Measurements from ENCODE around the gene NAALADL2.
A peak's percentile ranks its signal among the peaks of the same experiment; 100 is the strongest.
"Not testable (repeated sequence)": the region's sequence is repeated elsewhere in the genome, so short reads cannot be mapped to it uniquely, and the experiment has no call there.

The NAALADL2 gene

DNA sequence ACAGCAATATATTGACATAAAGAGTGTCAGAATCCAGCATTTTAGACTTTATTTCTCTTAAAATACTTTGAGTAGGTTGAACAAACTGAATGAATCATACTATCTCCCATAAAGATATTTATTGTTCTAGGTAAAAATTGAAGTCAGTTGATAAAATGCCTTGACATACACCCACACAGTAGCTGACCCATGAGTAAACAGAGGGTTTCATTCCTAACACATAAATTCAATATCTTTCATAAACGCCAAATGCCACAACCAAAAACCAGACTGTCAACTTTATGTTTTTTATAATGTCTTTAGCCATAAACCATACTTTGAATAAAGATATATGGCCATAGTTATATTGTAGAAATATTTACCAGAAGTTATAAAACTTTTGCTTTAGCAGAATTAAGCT is 742.4 kb downstream of the NAALADL2 start:
- no peak for DNase-seq (ENCODE audit: low read depth)

- no peak for DNase-seq (ENCODE audit: low read depth)
These were observed 746.7 kb downstream of the NAALADL2 start for GRCh38 chr3:175605851-175606250.

GRCh38 chr3:175606650-175607318 is 747.6 kb downstream of the NAALADL2 start:
- no peak for DNase-seq (ENCODE audit: low read depth)

DNA sequence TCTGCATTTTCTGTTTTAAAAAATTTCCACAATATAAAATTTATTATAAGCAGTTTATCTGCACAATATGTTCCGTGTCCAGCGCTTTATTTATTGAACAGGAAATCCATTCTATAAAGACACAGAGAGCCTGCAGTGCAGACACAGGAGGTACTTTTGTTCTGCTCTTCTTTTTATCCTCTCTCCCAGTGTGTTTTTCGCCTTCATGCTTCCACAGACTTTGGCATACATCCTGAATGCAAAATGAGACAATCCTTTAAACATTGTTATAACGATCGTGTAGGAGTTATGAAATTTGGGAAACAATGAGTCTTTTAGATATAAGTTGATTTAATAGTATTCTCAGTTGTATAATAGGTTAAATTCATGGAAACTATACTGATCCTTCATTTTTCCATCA is 749.2 kb downstream of the NAALADL2 start:
- no peak for DNase-seq (ENCODE audit: low read depth)

GRCh38 chr3:175608911-175609310 is 749.8 kb downstream of the NAALADL2 start:
- no peak for DNase-seq (ENCODE audit: low read depth)

DNA sequence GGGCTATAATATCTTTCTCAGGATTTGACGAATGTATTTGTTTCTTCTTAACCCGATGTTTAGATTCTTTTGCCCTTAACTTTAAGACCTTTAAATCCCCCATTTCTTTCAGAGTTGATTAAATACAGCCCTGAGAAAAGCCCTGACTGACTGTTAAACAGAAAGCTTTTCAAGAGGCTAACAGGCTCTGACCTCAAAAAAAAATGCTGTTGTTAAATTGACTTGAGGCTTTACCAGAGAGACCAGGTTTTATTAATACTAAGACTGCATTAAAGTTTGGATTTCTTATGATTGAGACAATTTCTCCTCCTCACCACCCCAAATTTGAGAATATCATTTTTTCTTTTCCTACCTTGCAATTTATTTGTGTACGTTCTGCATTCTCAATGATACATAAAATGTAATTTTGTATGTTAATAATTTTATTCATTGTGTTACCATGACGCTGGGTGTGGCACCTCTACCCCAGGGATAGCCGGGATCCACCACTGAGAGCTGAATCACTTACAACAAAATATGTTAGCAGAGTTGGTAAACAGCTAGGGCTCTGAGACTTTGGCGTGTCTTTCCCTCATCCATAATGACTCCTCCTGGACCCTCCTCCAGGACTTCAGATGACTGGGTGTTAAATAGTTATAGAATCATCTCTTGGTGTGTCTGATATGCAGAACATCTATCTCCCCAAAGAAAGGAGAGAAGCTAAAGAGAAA is 753.5 kb downstream of the NAALADL2 start:
- DNase-seq (ENCODE audit: low read depth), result peak; percentile 6

- not testable (repeated sequence) for DNase-seq (ENCODE audit: low read depth)
These were observed 755.0 kb downstream of the NAALADL2 start for GRCh38 chr3:175614107-175614506.

- DNase-seq (ENCODE audit: low read depth), result no peak
These were observed 758.1 kb downstream of the NAALADL2 start for GRCh38 chr3:175617247-175617646.

GRCh38 chr3:175619369-175619768 is 760.2 kb downstream of the NAALADL2 start:
- no peak for DNase-seq (ENCODE audit: low read depth)

DNA sequence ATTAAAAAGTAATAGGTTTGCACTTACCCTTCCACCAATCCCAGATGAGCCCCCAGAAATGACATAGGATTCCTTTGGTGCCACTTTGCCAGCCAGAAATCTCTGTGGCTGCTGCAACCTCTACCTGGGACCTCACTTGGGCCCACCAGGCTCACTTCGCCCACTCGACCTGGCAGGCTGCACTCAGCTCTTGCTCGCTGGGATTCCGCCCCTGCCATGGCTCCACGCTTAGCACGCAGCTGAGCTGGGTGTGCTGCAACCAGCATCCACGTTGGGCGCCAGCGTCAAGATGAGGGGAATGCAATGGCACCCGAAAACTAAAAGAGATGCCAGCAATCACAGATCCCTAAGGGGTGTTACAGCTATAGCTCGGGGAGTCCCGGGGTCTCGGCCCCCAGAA is 761.0 kb downstream of the NAALADL2 start:
- no peak for DNase-seq (ENCODE audit: low read depth)

GRCh38 chr3:175620532-175620931 is 761.4 kb downstream of the NAALADL2 start:
- DNase-seq (ENCODE audit: low read depth), result no peak

- DNase-seq (ENCODE audit: low read depth), result no peak
These were observed 781.8 kb downstream of the NAALADL2 start for GRCh38 chr3:175640958-175641357.

DNA sequence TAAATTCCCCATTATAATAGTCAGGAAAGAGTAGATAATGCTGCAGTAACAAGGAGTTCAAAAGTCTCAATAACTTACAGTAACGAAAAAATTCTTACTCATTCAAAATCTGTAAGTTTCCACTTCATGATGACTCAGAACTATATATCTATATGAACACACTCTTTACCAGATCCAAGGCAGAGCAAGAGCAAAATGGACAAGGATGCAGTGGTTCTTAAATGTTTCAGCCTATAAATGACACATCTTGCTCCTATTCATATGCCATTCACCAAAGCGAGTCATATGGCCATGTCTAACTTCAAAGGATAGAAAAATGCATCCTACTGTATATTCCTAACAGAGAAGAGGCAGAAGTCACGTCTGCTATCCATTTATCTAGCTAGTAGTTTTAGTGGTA is 787.7 kb downstream of the NAALADL2 start:
- no peak for DNase-seq (ENCODE audit: low read depth)

- DNase-seq (ENCODE audit: low read depth), result no peak
These were observed 789.8 kb downstream of the NAALADL2 start for GRCh38 chr3:175648899-175649298.

GRCh38 chr3:175651716-175652115 is 792.6 kb downstream of the NAALADL2 start:
- no peak for DNase-seq (ENCODE audit: low read depth)

DNA sequence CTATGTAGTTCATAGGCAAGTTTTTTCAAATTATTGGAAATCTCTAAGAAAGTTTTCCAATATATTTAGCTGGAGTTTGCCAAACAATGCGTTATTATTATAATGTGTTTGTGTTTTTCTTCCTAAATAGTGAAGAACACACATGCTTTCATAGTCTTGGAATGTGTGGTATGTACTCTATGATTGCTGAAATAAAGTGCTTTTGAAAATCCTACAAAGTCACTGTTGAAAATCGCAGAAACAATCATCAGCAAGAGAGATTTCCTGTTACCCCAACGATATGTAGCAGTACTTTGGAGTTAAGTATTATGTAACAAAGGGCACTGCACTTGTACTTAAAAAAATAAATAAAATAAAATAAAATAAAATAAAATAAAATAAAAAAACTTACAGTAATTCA is 796.2 kb downstream of the NAALADL2 start:
- no peak for DNase-seq (ENCODE audit: low read depth)

DNA sequence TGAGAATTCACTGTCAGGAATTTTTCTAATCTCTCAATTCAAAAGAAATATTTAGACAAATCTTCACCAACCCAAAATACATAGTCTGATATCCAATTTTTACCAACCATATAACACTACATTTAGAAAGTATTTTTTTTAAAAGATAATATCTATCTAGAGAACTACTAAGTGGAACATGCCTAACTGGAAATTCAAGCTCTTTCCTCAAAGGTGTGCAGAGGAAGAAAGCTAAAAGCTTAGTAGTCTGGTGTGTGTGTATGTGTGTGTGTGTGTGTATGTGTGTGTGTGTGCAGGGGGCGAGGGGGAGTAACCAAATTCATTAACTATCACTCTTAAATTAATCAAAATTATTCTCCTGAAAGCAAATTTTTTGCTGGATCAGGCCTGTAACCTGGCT is 797.3 kb downstream of the NAALADL2 start:
- DNase-seq (ENCODE audit: low read depth), result no peak

DNA sequence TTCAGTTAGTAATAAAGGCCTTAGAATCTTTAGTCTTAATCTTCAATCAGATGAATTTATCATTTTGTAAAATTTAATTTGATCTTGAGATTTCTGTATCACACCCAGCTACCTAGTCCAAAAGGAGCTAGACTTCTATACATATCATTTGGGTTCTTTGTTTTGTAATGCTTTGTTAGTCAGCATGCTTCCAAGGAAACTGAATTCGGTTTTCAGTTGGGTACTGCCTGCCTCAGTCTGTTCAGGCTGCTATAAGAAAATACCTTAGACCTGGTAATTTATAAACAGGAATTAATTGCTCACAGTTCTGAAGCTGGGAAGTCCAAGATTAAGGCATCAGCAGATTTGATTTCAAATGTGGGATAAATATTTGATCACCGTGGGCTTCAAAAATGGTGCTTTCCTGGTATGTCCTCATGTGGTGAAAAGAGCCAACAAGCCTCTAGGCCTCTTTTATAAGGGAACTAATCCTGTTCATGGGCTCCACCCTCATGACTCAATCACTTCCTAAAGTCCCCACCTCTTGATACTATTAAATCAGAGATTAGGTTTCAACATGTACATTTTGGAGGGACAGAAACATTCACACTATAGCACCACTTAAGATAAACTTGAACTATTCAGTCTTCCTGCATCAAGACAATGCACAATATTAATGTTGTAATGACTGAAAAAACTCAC is 800.7 kb downstream of the NAALADL2 start:
- DNase-seq (ENCODE audit: low read depth), result no peak

GRCh38 chr3:175662815-175663214 is 803.7 kb downstream of the NAALADL2 start:
- no peak for DNase-seq (ENCODE audit: low read depth)

- no peak for DNase-seq (ENCODE audit: low read depth)
These were observed 805.8 kb downstream of the NAALADL2 start for GRCh38 chr3:175664911-175665310.

GRCh38 chr3:175668300-175668699 is 809.2 kb downstream of the NAALADL2 start:
- no peak for DNase-seq (ENCODE audit: low read depth)

GRCh38 chr3:175670557-175670956 is 811.4 kb downstream of the NAALADL2 start:
- peak; percentile 26 for DNase-seq (ENCODE audit: low read depth)

GRCh38 chr3:175672119-175672689 is 813.1 kb downstream of the NAALADL2 start:
- peak; percentile 30 for DNase-seq (ENCODE audit: low read depth)
